ENCODE measurements around the gene EXOG.
A peak's percentile ranks its signal among the peaks of the same experiment; 100 is the strongest.

EXOG gene

DNA sequence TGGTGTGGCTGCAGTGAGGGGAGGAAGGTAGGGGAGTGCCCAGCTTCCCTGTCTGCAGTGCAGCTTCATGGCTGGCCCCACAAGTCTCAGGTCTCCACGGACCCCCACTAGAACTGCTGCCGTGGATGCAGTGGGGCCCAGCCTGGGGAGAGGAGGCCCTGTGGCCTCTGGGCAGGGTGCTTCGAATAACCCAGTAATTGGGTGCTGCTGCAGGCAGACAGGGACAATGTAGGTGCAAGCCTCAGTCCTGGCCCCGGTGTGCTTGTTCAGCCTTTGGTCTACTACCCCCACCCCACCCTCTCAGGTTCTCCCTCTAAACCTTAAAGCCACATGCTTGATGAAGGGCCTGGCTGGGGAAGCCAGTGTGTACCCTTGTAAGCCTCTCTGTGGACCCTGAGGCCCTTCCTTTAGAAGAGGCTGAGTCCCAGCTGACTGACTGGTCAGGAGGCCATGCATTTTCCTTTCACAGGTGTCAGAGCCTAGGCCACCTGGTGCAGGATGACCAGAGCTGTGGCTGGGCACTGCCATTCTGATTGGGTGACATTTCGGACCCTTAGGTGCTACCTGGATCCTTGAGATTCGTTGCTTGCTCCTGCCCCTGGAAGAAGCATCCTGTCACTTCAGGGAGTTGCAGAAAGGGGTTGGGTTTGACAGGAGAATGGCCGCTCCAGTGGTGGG lies 21.1 kb upstream of the EXOG start:
- DNase-seq, result no peak

- DNase-seq, result no peak
These were observed 20.4 kb upstream of the EXOG start for GRCh38 chr3:38475716-38476115.

DNA sequence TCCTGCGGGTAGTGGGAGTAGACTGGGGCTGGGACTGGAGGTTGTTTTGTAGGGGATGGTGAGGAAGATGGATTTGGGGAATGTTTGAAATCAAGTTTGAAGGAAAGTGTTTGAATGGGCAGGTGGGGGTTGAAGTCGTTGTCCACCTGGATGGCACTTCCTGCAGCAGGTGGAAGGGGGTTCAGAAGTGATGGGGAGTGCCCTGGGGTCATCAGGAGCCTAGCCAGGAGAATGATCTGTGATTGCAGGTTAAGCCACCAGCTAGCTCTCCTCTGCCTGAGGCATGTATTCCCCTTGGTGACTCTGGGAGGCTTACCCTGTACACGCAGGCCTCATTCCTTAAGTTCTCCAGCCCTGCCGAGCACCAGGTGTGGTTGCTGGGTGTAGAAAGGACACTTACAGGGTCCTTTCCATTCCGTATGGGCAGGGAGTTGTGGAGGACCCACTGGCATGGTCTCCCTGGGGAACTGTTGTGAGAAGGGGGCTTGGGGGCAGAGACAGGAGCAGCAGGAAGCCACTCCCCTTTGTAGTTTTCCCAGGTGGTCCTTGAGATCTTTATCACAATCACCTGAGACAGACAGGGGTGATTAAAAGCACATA lies 19.9 kb upstream of the EXOG start:
- no peak for DNase-seq

DNA sequence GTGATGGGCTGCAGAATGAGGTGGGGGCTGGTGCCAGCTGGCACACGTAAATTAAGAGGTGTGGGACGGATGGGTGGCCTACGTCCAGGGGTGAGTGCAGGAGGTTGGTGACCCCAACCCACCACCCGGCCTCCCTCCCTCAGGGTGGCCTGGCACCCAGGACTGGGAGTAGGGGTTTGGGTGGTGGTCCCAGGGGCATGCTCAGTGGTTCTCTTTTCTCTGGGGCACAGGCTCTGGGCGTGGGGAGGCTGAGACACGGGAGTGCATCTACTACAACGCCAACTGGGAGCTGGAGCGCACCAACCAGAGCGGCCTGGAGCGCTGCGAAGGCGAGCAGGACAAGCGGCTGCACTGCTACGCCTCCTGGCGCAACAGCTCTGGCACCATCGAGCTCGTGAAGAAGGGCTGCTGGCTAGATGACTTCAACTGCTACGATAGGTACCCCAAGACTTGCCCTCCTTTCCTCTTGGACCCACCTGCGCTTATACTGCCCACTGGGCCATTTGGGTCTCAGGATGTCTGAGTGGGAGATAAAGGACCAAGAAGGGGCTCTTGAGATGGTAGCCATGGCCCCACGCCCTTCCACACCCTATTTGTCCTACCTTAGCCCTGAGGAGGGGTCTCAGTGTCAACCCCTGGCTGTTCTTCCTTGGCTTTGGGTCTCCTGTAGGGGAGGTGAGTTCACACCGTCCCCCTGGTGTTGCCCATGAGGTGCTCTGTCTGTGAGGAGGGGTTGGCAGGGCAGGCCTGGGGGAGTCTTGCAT lies 18.9 kb upstream of the EXOG start:
- DNase-seq, result no peak

GRCh38 chr3:38477839-38478450 lies 18.2 kb upstream of the EXOG start:
- DNase-seq, result no peak

DNA sequence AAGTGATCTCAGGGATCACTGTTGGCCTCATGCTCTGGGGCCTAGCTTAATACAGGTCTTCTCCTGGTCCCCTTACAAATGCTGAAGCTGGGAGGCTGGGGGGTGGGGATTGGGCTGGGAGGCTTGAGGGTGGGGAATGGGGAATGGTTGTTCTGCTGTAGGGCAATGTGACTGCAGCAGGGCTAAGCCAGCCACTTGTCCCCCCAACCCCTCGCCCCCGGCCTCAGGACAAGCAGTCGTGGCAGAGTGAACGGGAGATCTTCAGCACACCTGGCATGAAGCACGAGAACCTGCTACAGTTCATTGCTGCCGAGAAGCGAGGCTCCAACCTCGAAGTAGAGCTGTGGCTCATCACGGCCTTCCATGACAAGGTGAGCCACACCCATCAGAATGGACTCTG lies 17.2 kb upstream of the EXOG start:
- no peak for DNase-seq

GRCh38 chr3:38479431-38480092 lies 16.6 kb upstream of the EXOG start:
- peak; percentile 37 for DNase-seq

GRCh38 chr3:38480093-38480445 lies 16.1 kb upstream of the EXOG start:
- no peak for DNase-seq

DNA sequence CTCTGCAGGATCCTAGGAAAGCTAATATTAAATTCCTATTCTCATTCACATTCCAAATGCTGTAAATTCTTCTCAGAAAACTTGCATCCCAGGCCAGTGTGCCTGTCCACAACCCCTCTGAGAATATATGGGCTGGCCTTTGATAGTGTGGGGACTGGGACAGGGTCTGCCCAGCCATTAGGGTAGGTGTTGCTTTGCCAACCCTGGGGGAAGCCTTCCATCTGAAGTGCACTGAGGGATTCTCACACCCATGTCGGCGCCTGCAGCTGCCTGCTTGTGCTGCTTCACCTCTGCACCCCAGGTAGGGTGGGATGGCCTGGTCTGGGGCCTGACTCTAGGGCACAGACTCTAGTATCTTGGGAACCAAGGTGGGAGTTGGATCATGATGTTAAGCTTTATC lies 15.2 kb upstream of the EXOG start:
- DNase-seq, result no peak

DNA sequence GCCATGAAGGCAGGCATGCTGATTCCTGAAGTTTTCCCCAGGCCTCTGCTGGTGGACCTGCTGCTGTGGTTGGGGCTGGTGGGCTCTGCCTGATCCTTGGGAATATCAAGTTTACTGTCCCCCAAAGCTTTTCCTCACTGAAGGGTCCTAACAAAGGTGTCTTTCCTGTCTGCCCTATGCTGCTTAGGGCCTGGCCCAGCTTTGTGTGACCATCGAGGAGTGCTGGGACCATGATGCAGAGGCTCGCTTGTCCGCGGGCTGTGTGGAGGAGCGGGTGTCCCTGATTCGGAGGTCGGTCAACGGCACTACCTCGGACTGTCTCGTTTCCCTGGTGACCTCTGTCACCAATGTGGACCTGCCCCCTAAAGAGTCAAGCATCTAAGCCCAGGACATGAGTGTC lies 13.2 kb upstream of the EXOG start:
- DNase-seq, result no peak

GRCh38 chr3:38487323-38487722 lies 8.8 kb upstream of the EXOG start:
- no peak for DNase-seq

DNA sequence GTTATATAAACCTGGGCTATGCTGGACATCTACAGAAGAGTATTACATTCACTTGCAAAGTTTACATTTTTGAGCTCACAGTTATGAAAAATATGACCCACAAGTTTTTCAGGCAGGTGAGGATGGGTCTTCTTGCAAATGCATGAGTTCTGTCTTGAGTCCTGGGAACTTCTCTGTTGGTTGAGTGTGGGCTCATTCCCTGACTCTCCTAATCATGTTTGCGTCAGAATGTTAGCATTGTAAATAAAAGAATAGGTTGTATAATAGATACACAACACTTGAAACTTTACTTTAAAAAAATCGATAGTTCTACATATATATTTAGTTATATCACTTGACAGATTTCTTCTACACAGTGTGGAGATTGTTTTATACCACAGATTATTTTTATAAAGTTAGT lies 7.2 kb upstream of the EXOG start:
- no peak for DNase-seq

DNA sequence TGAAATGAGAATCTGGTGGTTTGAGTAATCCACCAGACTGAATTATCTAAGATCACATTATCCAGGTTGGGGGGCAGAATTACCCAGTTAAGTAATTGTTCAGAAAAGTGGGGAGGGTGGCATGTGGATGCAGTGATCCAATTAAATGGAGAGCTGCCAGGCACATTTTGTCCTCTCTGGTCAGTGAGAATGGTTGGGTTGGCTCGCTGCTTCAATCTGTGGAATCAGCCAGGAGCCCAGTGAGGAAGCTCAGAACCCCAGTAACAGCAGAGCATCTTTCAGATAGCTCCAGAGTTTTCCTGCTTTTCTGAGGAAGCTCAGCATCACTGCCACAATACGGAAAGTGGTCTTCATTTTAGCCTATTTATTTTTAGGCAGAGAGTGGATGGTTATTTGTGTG lies 6.4 kb upstream of the EXOG start:
- no peak for DNase-seq

DNA sequence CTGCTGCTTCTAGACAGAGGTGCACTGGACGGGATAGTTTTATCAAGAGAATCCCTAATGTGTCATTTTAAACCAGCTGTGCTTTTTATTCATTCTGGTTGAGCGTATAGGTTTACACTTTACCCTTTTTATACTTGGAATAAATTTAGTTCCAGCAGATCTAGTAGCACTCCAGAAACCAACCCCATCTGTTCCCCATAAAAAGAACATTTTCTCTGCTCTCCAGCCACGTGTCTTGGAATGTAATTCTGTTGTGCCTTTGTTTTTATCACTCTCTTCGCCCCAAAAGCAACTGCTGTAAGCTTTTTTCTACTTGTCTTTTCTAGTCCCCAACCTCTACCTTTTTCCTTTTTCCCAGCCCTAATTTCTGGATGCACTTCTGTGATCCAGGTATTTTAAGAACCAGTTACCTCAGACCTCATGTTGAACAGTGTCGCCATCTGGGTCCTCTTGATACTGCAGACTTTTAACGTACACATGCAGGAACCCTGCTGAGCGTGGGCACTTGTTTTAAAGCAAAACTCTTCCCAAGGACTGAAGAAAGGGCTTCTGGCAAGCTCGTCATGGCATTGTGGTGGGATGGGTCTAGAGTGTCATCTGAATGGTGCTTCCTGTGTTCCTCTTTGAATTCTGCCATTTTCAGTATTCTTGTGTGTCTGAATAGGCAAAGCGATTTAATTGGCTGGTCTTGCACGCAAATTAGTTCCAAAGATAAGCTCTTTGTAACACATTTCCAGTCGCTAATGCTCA lies 5.7 kb upstream of the EXOG start:
- no peak for DNase-seq

DNA sequence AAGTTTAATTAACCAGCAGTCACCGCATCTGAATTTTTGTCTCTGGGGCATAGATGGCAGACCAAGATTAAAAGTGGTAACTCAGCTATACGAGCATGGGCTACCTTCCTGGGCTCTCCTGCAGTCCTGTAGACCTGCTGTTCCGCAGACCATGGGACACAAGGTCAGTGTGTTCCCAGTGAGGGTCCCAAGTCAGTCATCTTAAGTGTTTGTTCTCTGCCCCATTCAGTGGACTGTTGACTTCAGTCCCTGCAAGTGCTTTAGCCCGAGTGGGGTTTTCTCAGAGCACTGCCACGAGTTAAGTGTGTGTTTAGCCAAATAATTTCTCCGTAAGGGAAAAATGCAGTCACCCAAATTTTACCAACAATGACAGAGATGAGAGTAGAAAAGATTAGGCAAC lies 4.9 kb upstream of the EXOG start:
- no peak for DNase-seq

- DNase-seq, result no peak
These were observed 3.1 kb upstream of the EXOG start for GRCh38 chr3:38493031-38493430.

DNA sequence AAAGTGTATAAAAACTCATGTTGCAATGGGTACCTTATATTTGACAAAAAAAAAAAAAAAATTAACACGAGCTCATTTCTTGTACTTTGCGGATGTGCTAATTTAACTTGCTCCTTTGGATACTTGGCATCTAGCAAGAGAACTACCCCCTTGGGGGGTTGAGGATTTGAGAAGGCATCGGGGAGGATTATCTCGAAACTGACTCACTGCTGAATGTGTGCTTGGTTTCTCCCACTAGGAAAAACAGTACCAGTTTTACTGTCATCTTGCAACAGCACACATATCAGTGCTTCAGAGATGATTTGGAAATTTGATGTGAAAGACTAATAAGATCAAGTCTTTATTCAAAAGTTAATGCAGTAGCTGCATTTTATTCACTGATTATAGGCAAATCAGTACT lies 891 bp downstream of the EXOG start:
- no peak for DNase-seq

GRCh38 chr3:38500688-38501417 lies 4.7 kb downstream of the EXOG start:
- no peak for DNase-seq

DNA sequence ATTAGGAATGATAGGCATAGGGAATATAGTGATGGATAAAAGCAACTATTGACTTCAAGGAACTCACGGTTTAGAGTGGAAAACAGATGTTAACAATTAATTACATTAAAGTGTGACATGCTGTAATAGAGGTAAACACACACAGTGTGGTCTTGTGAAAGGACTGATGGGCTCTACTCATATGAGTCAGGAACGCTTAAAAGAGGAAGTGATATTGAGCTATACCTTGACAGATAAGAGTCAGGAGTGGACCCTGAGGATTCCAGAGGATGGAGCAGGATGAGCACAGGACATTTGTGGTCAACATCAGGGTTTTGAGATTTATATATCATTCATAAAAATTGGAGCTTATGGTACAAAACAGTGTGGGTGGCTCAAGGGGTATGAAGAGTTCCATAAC lies 11.0 kb downstream of the EXOG start:
- no peak for DNase-seq

GRCh38 chr3:38509732-38510131 lies 13.6 kb downstream of the EXOG start:
- DNase-seq, result no peak

GRCh38 chr3:38510631-38511030 lies 14.5 kb downstream of the EXOG start:
- DNase-seq, result no peak

DNA sequence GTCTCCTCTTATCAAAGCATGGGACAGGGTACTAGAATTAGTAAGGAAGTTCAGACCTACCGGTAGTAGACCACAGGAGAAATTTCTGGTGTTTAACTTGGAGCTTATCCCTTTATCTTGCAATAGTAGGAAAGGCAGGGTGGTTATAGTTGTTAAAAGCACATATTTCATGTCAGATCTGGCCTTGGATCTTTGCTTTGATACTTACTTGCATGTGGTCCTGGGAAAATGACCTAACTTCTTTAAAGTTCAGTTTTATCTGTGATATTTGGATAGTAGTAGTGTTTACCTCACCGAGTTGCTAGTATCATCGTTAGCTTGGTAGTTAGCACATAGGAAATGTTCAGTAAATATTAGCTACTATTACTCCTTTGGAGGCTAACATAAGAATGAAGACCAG lies 15.4 kb downstream of the EXOG start:
- no peak for DNase-seq

Measured in central memory CD4-positive, alpha-beta T cell (primary cell).